Forelimb muscle (tissue), 1 donor: ENCODE data around the gene MCCD1. TPM values are rescaled to one million over a fixed set of nuclear protein-coding genes. Genes with fewer than 3 reads are reported as not detected.

ENCODE experiments used
- DNase-seq: peaks from one replicate; pipeline ENCODE4 v3.0.0-alpha.2; 2013; ENCODE audit warnings: low read depth
- polyA plus RNA-seq: library from polyadenylated mRNA; unstranded; fragments of 120-200 nt; gene quantifications from one replicate; pipeline ENCODE4 v1.2.1, GENCODE V29; 2013; ENCODE audit not compliant: insufficient read length

MCCD1 gene
- polyA plus RNA-seq, 1 donor, result not detected

GRCh38 chr6:31510007-31510406 is 18.8 kb upstream of the MCCD1 start:
- DNase-seq, result no peak

GRCh38 chr6:31513456-31514165 is 15.2 kb upstream of the MCCD1 start:
- DNase-seq, result no peak

- DNase-seq, result no peak
Observed at GRCh38 chr6:31521835-31522234, 6.9 kb upstream of the MCCD1 start.

GRCh38 chr6:31525553-31525931 is 3.2 kb upstream of the MCCD1 start:
- no peak for DNase-seq

- DNase-seq, result no peak
Observed at GRCh38 chr6:31525932-31526591, 2.7 kb upstream of the MCCD1 start.

- DNase-seq, result no peak
Observed at GRCh38 chr6:31528307-31528777, 420 bp upstream of the MCCD1 start.

- no peak for DNase-seq
Observed at GRCh38 chr6:31529329-31530150, 778 bp downstream of the MCCD1 start.

- DNase-seq, result no peak
Observed at GRCh38 chr6:31530659-31531058, 1.9 kb downstream of the MCCD1 start.

- DNase-seq, result no peak
Observed at GRCh38 chr6:31531162-31531561, 2.4 kb downstream of the MCCD1 start.

- no peak for DNase-seq
Observed at GRCh38 chr6:31531771-31532643, 3.2 kb downstream of the MCCD1 start.

GRCh38 chr6:31532644-31533454 is 4.1 kb downstream of the MCCD1 start:
- DNase-seq, result no peak

GRCh38 chr6:31533455-31533841 is 4.7 kb downstream of the MCCD1 start:
- no peak for DNase-seq

GRCh38 chr6:31534011-31534410 is 5.2 kb downstream of the MCCD1 start:
- no peak for DNase-seq

GRCh38 chr6:31534521-31535040 is 5.8 kb downstream of the MCCD1 start:
- DNase-seq, result no peak

- DNase-seq, result no peak
Observed at GRCh38 chr6:31535538-31536324, 7.0 kb downstream of the MCCD1 start.

GRCh38 chr6:31538805-31539400 is 10.1 kb downstream of the MCCD1 start:
- DNase-seq, result no peak

- DNase-seq, result no peak
Observed at GRCh38 chr6:31540640-31541039, 11.9 kb downstream of the MCCD1 start.

GRCh38 chr6:31541059-31541657 is 12.4 kb downstream of the MCCD1 start:
- no peak for DNase-seq
